ENCODE results near the gene CDH2. TPM values are rescaled to one million over a fixed set of nuclear protein-coding genes. Genes with fewer than 3 reads are reported as not detected.

Gene CDH2
- total and polyA plus RNA-seq, 4 donors, result 0.14 to 5.0 (median 0.87) TPM

- WGBS, 2 donors, result 78 to 86% methylated on average over 2 of the region's 2 CpGs
- DNase-seq (no peak), ATAC-seq (ENCODE audit: insufficient read depth, low FRiP score) (no peak)
- peaks cover 0 to 3% (median 0%) of the 10 kb centered on the region in 5 donors for H3K4me1 ChIP-seq (ENCODE audit: control insufficient read depth in 5 of 5, insufficient read depth in 5 of 5, low read length in 5 of 5)
- TF ChIP-seq, protein P1, sequence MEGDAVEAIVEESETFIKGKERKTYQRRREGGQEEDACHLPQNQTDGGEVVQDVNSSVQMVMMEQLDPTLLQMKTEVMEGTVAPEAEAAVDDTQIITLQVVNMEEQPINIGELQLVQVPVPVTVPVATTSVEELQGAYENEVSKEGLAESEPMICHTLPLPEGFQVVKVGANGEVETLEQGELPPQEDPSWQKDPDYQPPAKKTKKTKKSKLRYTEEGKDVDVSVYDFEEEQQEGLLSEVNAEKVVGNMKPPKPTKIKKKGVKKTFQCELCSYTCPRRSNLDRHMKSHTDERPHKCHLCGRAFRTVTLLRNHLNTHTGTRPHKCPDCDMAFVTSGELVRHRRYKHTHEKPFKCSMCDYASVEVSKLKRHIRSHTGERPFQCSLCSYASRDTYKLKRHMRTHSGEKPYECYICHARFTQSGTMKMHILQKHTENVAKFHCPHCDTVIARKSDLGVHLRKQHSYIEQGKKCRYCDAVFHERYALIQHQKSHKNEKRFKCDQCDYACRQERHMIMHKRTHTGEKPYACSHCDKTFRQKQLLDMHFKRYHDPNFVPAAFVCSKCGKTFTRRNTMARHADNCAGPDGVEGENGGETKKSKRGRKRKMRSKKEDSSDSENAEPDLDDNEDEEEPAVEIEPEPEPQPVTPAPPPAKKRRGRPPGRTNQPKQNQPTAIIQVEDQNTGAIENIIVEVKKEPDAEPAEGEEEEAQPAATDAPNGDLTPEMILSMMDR (IDR thresholded peaks at IDR 0.05; ENCODE audit: control extremely low read depth, extremely low read depth), result no peak
- H3K9me3 ChIP-seq (ENCODE audit: control insufficient read depth in 4 of 4, insufficient read depth in 3 of 4, low read length in 3 of 4), result no peaks in the 10 kb centered on the region
- no peak overlapping the region for H3K27ac ChIP-seq (ENCODE audit: low read depth in 1 of 2, low read length in 1 of 2)
- no peak overlapping the region for H3K9ac ChIP-seq (ENCODE audit: insufficient read depth in 1 of 2, low read length in 2 of 2)
- H3K36me3 ChIP-seq (ENCODE audit: control insufficient read depth in 4 of 4, insufficient read depth in 4 of 4, low read length in 4 of 4), result no peaks in the 10 kb centered on the region
- no peaks in the 10 kb centered on the region for H3K27me3 ChIP-seq (ENCODE audit: control insufficient read depth in 3 of 3, insufficient read depth in 3 of 3, low read length in 2 of 3)
- no peak overlapping the region for H3K4me3 ChIP-seq
These were observed 149.2 kb downstream of the CDH2 start for GRCh38 chr18:28027755-28028154.

- Histone ChIP-seq H3K27ac (ENCODE audit: low read depth in 1 of 2, low read length in 1 of 2) (no peak overlapping the region), H3K36me3 (ENCODE audit: control insufficient read depth in 4 of 4, insufficient read depth in 4 of 4, low read length in 4 of 4) (no peaks in the 10 kb centered on the region), H3K4me3 (no peak overlapping the region), H3K4me1 (ENCODE audit: control insufficient read depth in 5 of 5, insufficient read depth in 5 of 5, low read length in 5 of 5) (peaks cover 0 to 2% (median 0%) of the 10 kb centered on the region in 5 donors), H3K27me3 (ENCODE audit: control insufficient read depth in 3 of 3, insufficient read depth in 3 of 3, low read length in 2 of 3) (no peaks in the 10 kb centered on the region), H3K9me3 (ENCODE audit: control insufficient read depth in 4 of 4, insufficient read depth in 3 of 4, low read length in 3 of 4) (no peaks in the 10 kb centered on the region), H3K9ac (ENCODE audit: insufficient read depth in 1 of 2, low read length in 2 of 2) (no peak overlapping the region)
- no peak for ATAC-seq (ENCODE audit: insufficient read depth, low FRiP score)
- TF ChIP-seq, protein P1 (IDR thresholded peaks at IDR 0.05; ENCODE audit: control extremely low read depth, extremely low read depth), result no peak
- WGBS, 2 donors, result 51 to 71% methylated on average over 3 of the region's 3 CpGs
- DNase-seq, result peak in 1 of 3 donors; percentile 18
These were observed 157.4 kb downstream of the CDH2 start for GRCh38 chr18:28019425-28020108.

DNA sequence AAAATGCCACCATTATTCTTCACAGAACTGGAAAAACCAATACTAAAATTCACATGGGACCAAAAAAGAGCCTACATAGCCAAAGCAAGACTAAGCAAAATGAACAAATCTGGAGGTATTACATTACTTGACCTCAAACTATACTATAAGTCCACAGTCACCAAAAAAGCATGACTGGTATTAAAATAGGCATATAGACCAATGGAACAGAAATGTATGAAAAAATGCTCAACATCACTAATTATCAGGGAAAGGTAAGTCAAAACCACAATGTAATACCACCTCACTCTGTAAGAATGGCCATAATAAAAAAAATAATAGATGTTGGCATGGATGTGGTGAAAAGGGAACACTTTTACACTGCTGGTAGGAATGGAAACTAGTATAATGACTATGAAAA is 158.6 kb downstream of the CDH2 start:
- ATAC-seq (ENCODE audit: insufficient read depth, low FRiP score), result no peak
- Histone ChIP-seq H3K4me3 (no peak overlapping the region), H3K27me3 (ENCODE audit: control insufficient read depth in 3 of 3, insufficient read depth in 3 of 3, low read length in 2 of 3) (no peaks in the 10 kb centered on the region), H3K9me3 (ENCODE audit: control insufficient read depth in 4 of 4, insufficient read depth in 3 of 4, low read length in 3 of 4) (no peaks in the 10 kb centered on the region), H3K4me1 (ENCODE audit: control insufficient read depth in 5 of 5, insufficient read depth in 5 of 5, low read length in 5 of 5) (peaks cover 0 to 10% (median 0%) of the 10 kb centered on the region in 5 donors), H3K9ac (ENCODE audit: insufficient read depth in 1 of 2, low read length in 2 of 2) (no peak overlapping the region), H3K27ac (ENCODE audit: low read depth in 1 of 2, low read length in 1 of 2) (no peak overlapping the region), H3K36me3 (ENCODE audit: control insufficient read depth in 4 of 4, insufficient read depth in 4 of 4, low read length in 4 of 4) (no peaks in the 10 kb centered on the region)
- DNase-seq, result no peak
- TF ChIP-seq, protein P1 (IDR thresholded peaks at IDR 0.05; ENCODE audit: control extremely low read depth, extremely low read depth), result no peak

GRCh38 chr18:28015671-28016070 is 161.3 kb downstream of the CDH2 start:
- ATAC-seq (ENCODE audit: insufficient read depth, low FRiP score), result no peak
- DNase-seq, result no peak
- H3K36me3 ChIP-seq (ENCODE audit: control insufficient read depth in 4 of 4, insufficient read depth in 4 of 4, low read length in 4 of 4), result peaks cover 0 to 3% (median 0%) of the 10 kb centered on the region in 4 donors
- 61 to 75% methylated on average over 3 of the region's 3 CpGs for WGBS, 2 donors
- no peak overlapping the region for H3K27ac ChIP-seq (ENCODE audit: low read depth in 1 of 2, low read length in 1 of 2)
- no peak overlapping the region for H3K4me3 ChIP-seq
- no peaks in the 10 kb centered on the region for H3K27me3 ChIP-seq (ENCODE audit: control insufficient read depth in 3 of 3, insufficient read depth in 3 of 3, low read length in 2 of 3)
- peaks cover 0 to 31% (median 2%) of the 10 kb centered on the region in 5 donors for H3K4me1 ChIP-seq (ENCODE audit: control insufficient read depth in 5 of 5, insufficient read depth in 5 of 5, low read length in 5 of 5)
- no peak overlapping the region for H3K9ac ChIP-seq (ENCODE audit: insufficient read depth in 1 of 2, low read length in 2 of 2)
- TF ChIP-seq, protein P1 (IDR thresholded peaks at IDR 0.05; ENCODE audit: control extremely low read depth, extremely low read depth), result no peak
- H3K9me3 ChIP-seq (ENCODE audit: control insufficient read depth in 4 of 4, insufficient read depth in 3 of 4, low read length in 3 of 4), result no peaks in the 10 kb centered on the region
